Measurements from ENCODE around the gene ACTN2. TPM values are rescaled to one million over a fixed set of nuclear protein-coding genes. Genes with fewer than 3 reads are reported as not detected.

ACTN2 gene
- total RNA-seq, 1 donor from 2014 or later: 0.52 TPM

DNA sequence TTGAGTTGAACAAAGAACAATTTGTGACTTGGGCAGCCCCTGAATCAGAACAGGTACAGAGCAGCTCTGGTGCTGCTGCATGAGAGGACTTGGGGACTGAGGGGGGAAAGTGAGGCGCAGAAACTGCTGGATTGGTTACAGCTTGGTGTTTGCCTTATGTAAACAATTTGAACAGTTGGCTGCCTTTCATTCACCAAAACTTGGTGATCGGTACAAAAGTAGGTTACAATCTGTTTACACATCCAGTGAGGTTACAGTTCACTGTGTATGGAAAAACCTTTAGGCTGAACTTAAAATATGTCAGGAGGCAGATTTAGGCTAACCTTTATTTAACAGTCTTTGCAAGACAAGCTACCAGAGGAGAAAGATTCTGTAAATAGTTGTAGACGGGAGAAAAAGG lies 80.2 kb downstream of the ACTN2 start:
- no peaks in the 10 kb centered on the region for H4K20me1 ChIP-seq (ENCODE audit: low read depth)
- H3K4me1 Mint-ChIP-seq: peaks cover 15% of the 10 kb centered on the region
- no peak overlapping the region for H3K4me2 ChIP-seq
- no peaks in the 10 kb centered on the region for H3K27me3 Mint-ChIP-seq (ENCODE audit: insufficient read depth, low read depth)
- H3K36me3 Mint-ChIP-seq: no peaks in the 10 kb centered on the region
- no peaks in the 10 kb centered on the region for H3K36me3 ChIP-seq
- H3K9me3 Mint-ChIP-seq: no peaks in the 10 kb centered on the region
- H3F3A ChIP-seq (ENCODE audit: low read depth): no peaks in the 10 kb centered on the region
- TF ChIP-seq, protein P1, sequence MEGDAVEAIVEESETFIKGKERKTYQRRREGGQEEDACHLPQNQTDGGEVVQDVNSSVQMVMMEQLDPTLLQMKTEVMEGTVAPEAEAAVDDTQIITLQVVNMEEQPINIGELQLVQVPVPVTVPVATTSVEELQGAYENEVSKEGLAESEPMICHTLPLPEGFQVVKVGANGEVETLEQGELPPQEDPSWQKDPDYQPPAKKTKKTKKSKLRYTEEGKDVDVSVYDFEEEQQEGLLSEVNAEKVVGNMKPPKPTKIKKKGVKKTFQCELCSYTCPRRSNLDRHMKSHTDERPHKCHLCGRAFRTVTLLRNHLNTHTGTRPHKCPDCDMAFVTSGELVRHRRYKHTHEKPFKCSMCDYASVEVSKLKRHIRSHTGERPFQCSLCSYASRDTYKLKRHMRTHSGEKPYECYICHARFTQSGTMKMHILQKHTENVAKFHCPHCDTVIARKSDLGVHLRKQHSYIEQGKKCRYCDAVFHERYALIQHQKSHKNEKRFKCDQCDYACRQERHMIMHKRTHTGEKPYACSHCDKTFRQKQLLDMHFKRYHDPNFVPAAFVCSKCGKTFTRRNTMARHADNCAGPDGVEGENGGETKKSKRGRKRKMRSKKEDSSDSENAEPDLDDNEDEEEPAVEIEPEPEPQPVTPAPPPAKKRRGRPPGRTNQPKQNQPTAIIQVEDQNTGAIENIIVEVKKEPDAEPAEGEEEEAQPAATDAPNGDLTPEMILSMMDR (IDR thresholded peaks at IDR 0.05): no peak
- no peak overlapping the region for H3K27ac Mint-ChIP-seq
- no peak overlapping the region for H2AFZ ChIP-seq (replicated peaks)
- H3K9ac ChIP-seq: no peak overlapping the region
- H3K27ac ChIP-seq: no peak overlapping the region
- no peaks in the 10 kb centered on the region for H3K4me1 ChIP-seq
- H3K4me3 Mint-ChIP-seq: no peak overlapping the region
- H3K9me3 ChIP-seq (ENCODE audit: low read depth): no peaks in the 10 kb centered on the region
- no peak for DNase-seq (ENCODE audit: low spot score)
- H3K27me3 ChIP-seq: no peaks in the 10 kb centered on the region
- H3K79me2 ChIP-seq (ENCODE audit: low read depth): no peaks in the 10 kb centered on the region
- H3K4me3 ChIP-seq: no peak overlapping the region

GRCh38 chr1:236767276-236767675 lies 81.0 kb downstream of the ACTN2 start:
- no peaks in the 10 kb centered on the region for H3K4me1 ChIP-seq
- no peaks in the 10 kb centered on the region for H3K36me3 ChIP-seq
- no peak overlapping the region for H2AFZ ChIP-seq (replicated peaks)
- H3K4me3 ChIP-seq: no peak overlapping the region
- H3K9ac ChIP-seq: no peak overlapping the region
- H3K27me3 ChIP-seq: no peaks in the 10 kb centered on the region
- TF ChIP-seq EZH2 (IDR thresholded peaks at IDR 0.05) (no peak), EZH2phosphoT487 (IDR thresholded peaks at IDR 0.05) (no peak)
- TF ChIP-seq, protein P1 (IDR thresholded peaks at IDR 0.05): no peak
- no peaks in the 10 kb centered on the region for H3K27me3 Mint-ChIP-seq (ENCODE audit: insufficient read depth, low read depth)
- H3K4me3 Mint-ChIP-seq: no peak overlapping the region
- H3K79me2 ChIP-seq (ENCODE audit: low read depth): no peaks in the 10 kb centered on the region
- no peaks in the 10 kb centered on the region for H3K9me3 Mint-ChIP-seq
- H3K36me3 Mint-ChIP-seq: no peaks in the 10 kb centered on the region
- no peaks in the 10 kb centered on the region for H3K9me3 ChIP-seq (ENCODE audit: low read depth)
- H3K27ac Mint-ChIP-seq: no peak overlapping the region
- DNase-seq (ENCODE audit: low spot score): no peak
- H3K4me1 Mint-ChIP-seq: peaks cover 15% of the 10 kb centered on the region
- H3F3A ChIP-seq (ENCODE audit: low read depth): no peaks in the 10 kb centered on the region
- H4K20me1 ChIP-seq (ENCODE audit: low read depth): no peaks in the 10 kb centered on the region
- no peak overlapping the region for H3K27ac ChIP-seq
- H3K4me2 ChIP-seq: no peak overlapping the region

GRCh38 chr1:236768601-236769000 lies 82.3 kb downstream of the ACTN2 start:
- Mint-ChIP-seq H3K27ac (no peak overlapping the region), H3K4me3 (no peak overlapping the region), H3K27me3 (ENCODE audit: insufficient read depth, low read depth) (no peaks in the 10 kb centered on the region), H3K4me1 (peaks cover 15% of the 10 kb centered on the region), H3K36me3 (no peaks in the 10 kb centered on the region), H3K9me3 (no peaks in the 10 kb centered on the region)
- DNase-seq (ENCODE audit: low spot score): no peak
- TF ChIP-seq, protein P1 (IDR thresholded peaks at IDR 0.05): no peak
- TF ChIP-seq EZH2phosphoT487 (IDR thresholded peaks at IDR 0.05) (no peak), EZH2 (IDR thresholded peaks at IDR 0.05) (no peak)
- no peak overlapping the region for H3K27ac ChIP-seq
- H3F3A ChIP-seq (ENCODE audit: low read depth): no peaks in the 10 kb centered on the region
- no peak overlapping the region for H2AFZ ChIP-seq (replicated peaks)
- H3K79me2 ChIP-seq (ENCODE audit: low read depth): no peaks in the 10 kb centered on the region
- H3K9ac ChIP-seq: no peak overlapping the region
- no peak overlapping the region for H3K4me3 ChIP-seq
- H3K27me3 ChIP-seq: no peaks in the 10 kb centered on the region
- H3K4me2 ChIP-seq: no peak overlapping the region
- H3K4me1 ChIP-seq: no peaks in the 10 kb centered on the region
- H3K9me3 ChIP-seq (ENCODE audit: low read depth): no peaks in the 10 kb centered on the region
- no peaks in the 10 kb centered on the region for H3K36me3 ChIP-seq
- no peaks in the 10 kb centered on the region for H4K20me1 ChIP-seq (ENCODE audit: low read depth)

GRCh38 chr1:236773919-236774318 lies 87.6 kb downstream of the ACTN2 start:
- H2AFZ ChIP-seq (replicated peaks): peak overlapping the region; percentile 15
- H3K27ac ChIP-seq: no peak overlapping the region
- no peak overlapping the region for H3K9ac ChIP-seq
- no peaks in the 10 kb centered on the region for H3K27me3 ChIP-seq
- Mint-ChIP-seq H3K4me1 (peaks cover 9% of the 10 kb centered on the region), H3K9me3 (peaks cover 16% of the 10 kb centered on the region), H3K27ac (no peak overlapping the region), H3K36me3 (no peaks in the 10 kb centered on the region), H3K27me3 (ENCODE audit: insufficient read depth, low read depth) (peaks cover 3% of the 10 kb centered on the region), H3K4me3 (no peak overlapping the region)
- H3K4me3 ChIP-seq: no peak overlapping the region
- H3K4me2 ChIP-seq: no peak overlapping the region
- no peaks in the 10 kb centered on the region for H3K9me3 ChIP-seq (ENCODE audit: low read depth)
- no peaks in the 10 kb centered on the region for H3K4me1 ChIP-seq
- no peaks in the 10 kb centered on the region for H4K20me1 ChIP-seq (ENCODE audit: low read depth)
- no peaks in the 10 kb centered on the region for H3F3A ChIP-seq (ENCODE audit: low read depth)
- DNase-seq (ENCODE audit: low spot score): no peak
- H3K36me3 ChIP-seq: no peaks in the 10 kb centered on the region
- TF ChIP-seq EZH2phosphoT487 (IDR thresholded peaks at IDR 0.05): no peak
- TF ChIP-seq EZH2 (IDR thresholded peaks at IDR 0.05): no peak
- TF ChIP-seq, protein P1 (IDR thresholded peaks at IDR 0.05): no peak
- H3K79me2 ChIP-seq (ENCODE audit: low read depth): no peaks in the 10 kb centered on the region

All from neural progenitor cell (in vitro differentiated cells).